Measurements from ENCODE around the gene SELENOO. TPM values are rescaled to one million over a fixed set of nuclear protein-coding genes. Genes with fewer than 3 reads are reported as not detected.
"Not testable (repeated sequence)": the region's sequence is repeated elsewhere in the genome, so short reads cannot be mapped to it uniquely, and the experiment has no call there.

The SELENOO gene
- total and polyA plus RNA-seq, 2 experiments from 2014 or later = 29.8 to 54.5 TPM

DNA sequence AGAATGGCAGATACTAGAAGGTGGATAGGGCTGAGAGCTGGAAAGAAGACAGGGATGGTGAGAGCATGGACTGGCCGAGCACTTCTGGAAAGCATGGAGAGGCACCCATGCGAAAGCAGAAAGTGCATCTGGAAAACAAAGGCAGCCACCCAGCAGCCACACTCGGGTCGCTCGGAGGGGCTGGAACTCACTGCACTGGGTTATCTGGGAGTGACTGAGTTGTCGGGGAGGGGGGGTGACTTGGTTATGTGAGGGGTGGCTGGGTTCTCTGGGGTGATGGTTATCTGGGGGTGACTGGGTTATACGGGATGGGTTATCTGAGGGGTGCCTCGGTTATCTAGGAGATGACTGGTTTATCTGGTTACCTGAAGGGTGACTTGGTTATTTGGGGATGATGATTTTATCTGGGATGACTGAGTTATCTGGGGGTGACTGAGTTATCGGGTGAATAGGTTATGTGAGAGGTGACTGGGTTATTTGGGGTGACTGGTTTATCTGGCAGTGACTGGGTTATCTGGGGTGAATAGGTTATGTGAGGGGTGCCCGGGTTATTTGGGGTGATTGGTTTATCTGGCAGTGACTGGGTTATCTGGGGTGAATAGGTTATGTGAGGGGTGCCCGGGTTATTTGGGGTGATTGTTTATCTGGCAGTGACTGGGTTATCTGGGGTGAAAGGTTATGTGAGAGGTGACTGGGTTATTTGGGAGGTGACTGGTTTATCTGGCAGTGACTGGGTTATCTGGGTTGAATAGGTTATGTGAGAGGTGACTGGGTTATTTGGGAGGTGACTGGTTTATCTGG, 32.9 kb upstream of the SELENOO start:
- Histone ChIP-seq H3K4me3 (no peak overlapping the region), H3K36me3 (no peaks in the 10 kb centered on the region), H3K27ac (no peak overlapping the region), H3K9me3 (ENCODE audit: low read depth) (no peaks in the 10 kb centered on the region), H3K27me3 (peaks cover 8% of the 10 kb centered on the region), H3K4me1 (ENCODE audit: low read depth) (peaks cover 21% of the 10 kb centered on the region)
- TF ChIP-seq, protein P1, sequence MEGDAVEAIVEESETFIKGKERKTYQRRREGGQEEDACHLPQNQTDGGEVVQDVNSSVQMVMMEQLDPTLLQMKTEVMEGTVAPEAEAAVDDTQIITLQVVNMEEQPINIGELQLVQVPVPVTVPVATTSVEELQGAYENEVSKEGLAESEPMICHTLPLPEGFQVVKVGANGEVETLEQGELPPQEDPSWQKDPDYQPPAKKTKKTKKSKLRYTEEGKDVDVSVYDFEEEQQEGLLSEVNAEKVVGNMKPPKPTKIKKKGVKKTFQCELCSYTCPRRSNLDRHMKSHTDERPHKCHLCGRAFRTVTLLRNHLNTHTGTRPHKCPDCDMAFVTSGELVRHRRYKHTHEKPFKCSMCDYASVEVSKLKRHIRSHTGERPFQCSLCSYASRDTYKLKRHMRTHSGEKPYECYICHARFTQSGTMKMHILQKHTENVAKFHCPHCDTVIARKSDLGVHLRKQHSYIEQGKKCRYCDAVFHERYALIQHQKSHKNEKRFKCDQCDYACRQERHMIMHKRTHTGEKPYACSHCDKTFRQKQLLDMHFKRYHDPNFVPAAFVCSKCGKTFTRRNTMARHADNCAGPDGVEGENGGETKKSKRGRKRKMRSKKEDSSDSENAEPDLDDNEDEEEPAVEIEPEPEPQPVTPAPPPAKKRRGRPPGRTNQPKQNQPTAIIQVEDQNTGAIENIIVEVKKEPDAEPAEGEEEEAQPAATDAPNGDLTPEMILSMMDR (IDR thresholded peaks at IDR 0.05; ENCODE audit: low read depth, low read length) = no peak
- peak in 1 of 2 donors; percentile 30 for DNase-seq (ENCODE audit: low read depth in 1 of 2, low spot score in 1 of 2)

DNA sequence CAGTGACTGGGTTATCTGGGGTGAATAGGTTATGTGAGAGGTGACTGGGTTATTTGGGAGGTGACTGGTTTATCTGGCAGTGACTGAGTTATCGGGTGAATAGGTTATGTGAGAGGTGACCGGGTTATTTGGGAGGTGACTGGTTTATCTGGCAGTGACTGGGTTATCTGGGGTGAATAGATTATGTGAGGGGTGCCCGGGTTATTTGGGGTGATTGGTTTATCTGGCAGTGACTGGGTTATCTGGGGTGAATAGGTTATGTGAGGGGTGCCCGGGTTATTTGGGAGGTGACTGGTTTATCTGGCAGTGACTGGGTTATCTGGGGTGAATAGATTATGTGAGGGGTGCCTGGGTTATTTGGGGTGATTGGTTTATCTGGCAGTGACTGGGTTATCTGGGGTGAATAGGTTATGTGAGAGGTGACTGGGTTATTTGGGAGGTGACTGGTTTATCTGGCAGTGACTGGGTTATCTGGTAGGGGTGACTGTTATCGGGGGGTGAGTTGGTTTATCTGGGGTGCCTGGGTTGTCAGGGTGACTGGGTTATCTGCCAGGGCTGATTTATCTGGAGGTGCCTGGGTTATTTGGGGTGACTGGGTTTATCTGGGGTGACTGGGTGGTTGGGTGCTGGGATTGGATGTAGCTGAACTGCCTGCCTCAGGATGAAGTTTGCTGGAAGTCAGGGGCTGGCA, 32.2 kb upstream of the SELENOO start:
- not testable (repeated sequence) for H3K27me3 ChIP-seq; H3K4me3 ChIP-seq; H3K36me3 ChIP-seq; H3K9me3 ChIP-seq (ENCODE audit: low read depth); DNase-seq (ENCODE audit: low read depth in 1 of 2, low spot score in 1 of 2)
- H3K27ac ChIP-seq = peak overlapping the region; percentile 9
- H3K4me1 ChIP-seq (ENCODE audit: low read depth) = peaks cover 21% of the 10 kb centered on the region

DNA sequence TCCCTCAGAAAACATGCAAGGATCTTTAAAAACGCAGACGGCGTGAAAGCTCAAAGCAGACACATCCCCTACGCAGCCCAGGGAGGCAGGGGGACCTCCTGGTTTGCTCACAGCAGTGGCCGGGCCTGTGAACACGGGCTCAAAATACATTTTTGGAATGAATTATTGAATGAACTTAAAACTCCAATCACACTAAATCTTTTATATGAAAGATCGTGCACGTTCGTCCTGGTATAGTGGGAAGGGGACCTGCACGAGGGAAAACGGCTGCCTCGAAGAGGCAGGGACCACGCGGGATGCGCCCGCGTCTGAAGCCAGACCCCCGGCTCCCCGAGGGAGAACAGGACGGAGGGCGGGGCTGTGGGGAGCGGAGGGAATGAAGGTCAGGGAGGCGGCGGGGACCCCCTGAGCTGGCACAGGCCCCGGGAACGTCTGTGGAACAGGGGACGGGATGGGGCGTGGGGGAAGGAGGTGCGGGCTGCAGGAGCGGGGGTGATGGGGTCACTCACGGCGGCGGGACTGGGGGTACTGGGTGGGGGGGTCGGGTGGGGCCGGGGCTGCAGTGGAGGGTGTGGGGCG, 31.5 kb upstream of the SELENOO start:
- Histone ChIP-seq H3K9me3 (ENCODE audit: low read depth) (no peaks in the 10 kb centered on the region), H3K27ac (peak overlapping the region; percentile 9), H3K4me1 (ENCODE audit: low read depth) (peaks cover 21% of the 10 kb centered on the region), H3K4me3 (peak overlapping the region; percentile 55), H3K36me3 (no peaks in the 10 kb centered on the region), H3K27me3 (peaks cover 8% of the 10 kb centered on the region)
- TF ChIP-seq, protein P1 (IDR thresholded peaks at IDR 0.05; ENCODE audit: low read depth, low read length) = no peak
- peak; percentile 24 to 29 for DNase-seq (ENCODE audit: low read depth in 1 of 2, low spot score in 1 of 2)

DNA sequence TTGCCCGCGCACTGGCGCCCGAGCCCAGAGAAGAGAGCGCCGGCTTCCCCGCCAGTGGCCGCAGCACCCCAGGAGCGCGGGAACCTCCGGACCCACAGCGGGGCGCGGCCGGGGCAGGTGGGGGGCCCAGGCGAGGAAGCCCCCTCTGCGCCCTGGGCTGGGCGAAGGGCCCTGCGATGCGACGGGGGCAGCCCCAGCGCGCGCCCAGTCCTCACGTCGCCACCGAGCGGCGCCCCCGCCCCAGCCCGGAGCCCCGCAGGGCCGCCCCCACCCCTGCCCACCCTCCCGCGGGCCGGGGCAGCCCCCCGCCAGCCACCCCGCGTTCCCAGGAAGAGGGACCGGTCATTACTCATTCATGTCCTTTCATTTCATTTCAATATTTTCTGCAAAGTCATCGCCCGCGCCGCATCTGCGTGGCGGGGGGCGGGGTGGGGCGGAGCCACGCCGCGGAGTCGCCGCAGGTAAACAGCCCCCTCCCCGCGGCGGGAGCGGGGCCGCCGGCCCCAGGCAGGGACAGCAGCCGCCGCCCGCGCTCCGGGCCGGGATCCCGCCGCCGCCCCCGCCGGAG, 31.0 kb upstream of the SELENOO start:
- Histone ChIP-seq H3K36me3 (no peaks in the 10 kb centered on the region), H3K27me3 (peaks cover 8% of the 10 kb centered on the region), H3K9me3 (ENCODE audit: low read depth) (no peaks in the 10 kb centered on the region), H3K4me1 (ENCODE audit: low read depth) (peaks cover 21% of the 10 kb centered on the region), H3K4me3 (peak overlapping the region; percentile 55), H3K27ac (no peak overlapping the region)
- TF ChIP-seq, protein P1 (IDR thresholded peaks at IDR 0.05; ENCODE audit: low read depth, low read length) = no peak
- DNase-seq (ENCODE audit: low read depth in 1 of 2, low spot score in 1 of 2) = peak; percentile 39 to 49

DNA sequence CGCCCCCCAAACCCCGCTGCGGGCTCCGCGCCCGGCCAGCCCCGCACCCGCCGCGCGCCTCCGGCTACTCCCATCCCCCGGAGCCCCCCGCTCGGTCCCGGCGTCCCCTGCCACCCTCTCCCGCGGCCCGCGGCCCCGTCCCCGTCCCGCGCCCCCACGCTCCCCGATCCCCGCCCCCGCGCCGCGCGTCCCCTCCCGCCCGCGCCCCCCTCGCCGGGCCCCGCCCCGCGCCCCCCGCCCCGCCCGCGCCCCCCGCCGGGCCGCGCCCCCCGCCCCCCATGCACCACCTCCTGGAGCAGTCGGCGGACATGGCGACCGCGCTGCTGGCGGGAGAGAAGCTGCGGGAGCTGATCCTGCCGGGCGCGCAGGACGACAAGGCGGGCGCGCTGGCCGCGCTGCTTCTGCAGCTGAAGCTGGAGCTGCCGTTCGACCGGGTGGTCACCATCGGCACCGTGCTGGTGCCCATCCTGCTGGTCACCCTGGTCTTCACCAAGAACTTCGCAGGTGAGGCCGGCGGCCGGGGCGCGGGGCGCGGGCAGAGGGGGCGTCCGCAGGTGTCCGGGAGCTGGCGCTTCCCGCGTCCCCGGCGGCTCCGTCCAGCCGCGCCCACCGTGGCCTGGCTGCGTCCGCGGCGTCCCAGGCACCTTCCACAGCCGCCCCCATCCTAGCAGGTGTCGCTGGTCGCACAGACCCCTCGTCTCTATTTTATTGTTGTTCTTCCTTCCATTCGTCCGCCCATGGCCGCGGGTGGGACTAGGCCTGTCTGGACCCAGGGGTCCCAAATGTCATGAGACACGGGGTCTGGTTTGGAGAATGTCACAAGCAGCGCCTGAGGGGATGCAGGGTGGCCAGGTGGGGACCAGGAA, 30.1 kb upstream of the SELENOO start, which contains the start of gene PANX2:
TSS of gene PANX2 (plus strand) at position 279 of the 866 bp plus-strand sequence. CDS start at position 279, 0 bp downstream.
- peak; percentile 27 to 69 for DNase-seq (ENCODE audit: low read depth in 1 of 2, low spot score in 1 of 2)
- peaks cover 8% of the 10 kb centered on the region for H3K27me3 ChIP-seq
- H3K4me1 ChIP-seq (ENCODE audit: low read depth) = peaks cover 26% of the 10 kb centered on the region
- no peaks in the 10 kb centered on the region for H3K36me3 ChIP-seq
- H3K27ac ChIP-seq = no peak within 1 kb of the TSS
- H3K4me3 ChIP-seq = peak within 1 kb of the TSS; percentile 55
- no peaks in the 10 kb centered on the region for H3K9me3 ChIP-seq (ENCODE audit: low read depth)
- TF ChIP-seq, protein P1 (IDR thresholded peaks at IDR 0.05; ENCODE audit: low read depth, low read length) = no peak
